T-cell (primary cell): ENCODE data around the gene ZNF579. TPM values are rescaled to one million over a fixed set of nuclear protein-coding genes. Genes with fewer than 3 reads are reported as not detected.

Experiments used
- ATAC-seq, 4 experiments: fragments of 200-7000 bp in 3 of 4; fragments of 150-1000 bp in 1 of 4; cut with Tn5 transposase; replicated peaks in 1 of 4; 1 replicate in 3 of 4; 2 replicates in 1 of 4; pipeline ENCODE4 v1.10.0; 2021; ENCODE audit warnings: moderate library complexity in 3 of 4, mild to moderate bottlenecking in 2 of 4, moderate number of reproducible peaks in 1 of 4
- CTCF ChIA-PET, 2 donors: fragments of 300-600 bp; sonication (Branson Sonifier 250); formaldehyde crosslinking; loops; one replicate each; lab custom pipeline; 2022; ENCODE audit warnings: antibody characterized with exemption in 2 of 2; lab: Charles Lee
- POLR2A ChIA-PET, 2 donors: fragments of 300-600 bp; sonication (Branson Sonifier 250); formaldehyde crosslinking; loops; one replicate each; lab custom pipeline; 2022; ENCODE audit warnings: antibody characterized with exemption in 2 of 2; lab: Charles Lee
- DNase-seq, 35 experiments: peaks; one replicate each; pipeline versions ENCODE4 v3.0.0 to v3.0.0-alpha.2; 2013 to 2023
- H3K27ac ChIP-seq: one replicate; pipeline ENCODE4 v1.5.1; 2013; ENCODE audit warnings: low read length
- H3K27me3 ChIP-seq, 2 experiments: replicated peaks in 1 of 2; 1 replicate in 1 of 2; 2 replicates in 1 of 2; pipeline versions ENCODE4 v1.6.1 to v1.7.0; 2013; ENCODE audit warnings: low read length in 1 of 2, mixed read lengths in 1 of 2; ENCODE audit not compliant: control insufficient read depth in 2 of 2, insufficient read depth in 2 of 2; ENCODE audit errors: extremely low read depth in 1 of 2
- H3K36me3 ChIP-seq, 2 donors: 1 replicate in 1 of 2; 2 replicates in 1 of 2; pipeline versions ENCODE4 v1.6.1 to v1.7.0; 2013; ENCODE audit warnings: low read length in 1 of 2; ENCODE audit not compliant: control insufficient read depth in 2 of 2, insufficient read depth in 1 of 2; ENCODE audit errors: extremely low read depth in 1 of 2
- H3K4me1 ChIP-seq, 2 experiments: 1 replicate in 1 of 2; 2 replicates in 1 of 2; pipeline versions ENCODE4 v1.6.1 to v1.7.0; 2013; ENCODE audit warnings: low read length in 2 of 2, mixed read lengths in 1 of 2; ENCODE audit not compliant: insufficient read depth in 2 of 2, control insufficient read depth in 1 of 2; ENCODE audit errors: extremely low read depth in 1 of 2
- H3K4me3 ChIP-seq, 2 donors: 1 replicate in 1 of 2; 2 replicates in 1 of 2; pipeline versions ENCODE4 v1.5.1 to v1.7.0; 2013; ENCODE audit warnings: mild to moderate bottlenecking in 2 of 2, low read length in 1 of 2, moderate library complexity in 1 of 2; ENCODE audit not compliant: control insufficient read depth in 1 of 2; ENCODE audit errors: extremely low read depth in 1 of 2
- H3K9me3 ChIP-seq: 2 replicates; pipeline ENCODE4 v1.7.0; 2013
- H3K27ac Mint-ChIP-seq, 2 donors: one replicate each; pipeline ENCODE4 v1.8.0; 2020 to 2021; ENCODE audit warnings: mild to moderate bottlenecking in 2 of 2, mixed read lengths in 2 of 2
- H3K27me3 Mint-ChIP-seq, 2 donors: one replicate each; pipeline ENCODE4 v1.8.0; 2021 to 2022; ENCODE audit warnings: mixed read lengths in 2 of 2
- H3K36me3 Mint-ChIP-seq: one replicate; pipeline ENCODE4 v1.8.0; 2021; ENCODE audit warnings: mixed read lengths
- H3K4me1 Mint-ChIP-seq, 3 donors: one replicate each; pipeline ENCODE4 v1.8.0; 2020 to 2022; ENCODE audit warnings: mixed read lengths in 3 of 3, mild to moderate bottlenecking in 1 of 3
- H3K4me3 Mint-ChIP-seq, 3 donors: one replicate each; pipeline ENCODE4 v1.8.0; 2020 to 2022; ENCODE audit warnings: mild to moderate bottlenecking in 3 of 3, mixed read lengths in 3 of 3, moderate library complexity in 3 of 3
- H3K9me3 Mint-ChIP-seq, 3 donors: one replicate each; pipeline ENCODE4 v1.8.0; 2020 to 2022; ENCODE audit warnings: mixed read lengths in 3 of 3
- WGBS: methylation state at CpG from one replicate; pipeline ENCODE4 v1.1.5; 2013; ENCODE audit warnings: missing lambda C conversion rate; ENCODE audit not compliant: insufficient coverage; 5-methylcytosine and 5-hydroxymethylcytosine counted together
- total RNA-seq, 35 experiments: library from RNA in 6 of 35; stranded (reverse) in 6 of 35; fragments of 120-200 nt in 1 of 35; gene quantifications; one replicate each; pipeline versions ENCODE4 v1.2.1 to v1.2.4 and lab custom pipeline; 2013 to 2026

The ZNF579 gene
- total RNA-seq, 5 donors from 2014 or later (not counting 1 experiment from before 2014, with no cell fraction given), result 5.4 to 13.3 (median 10.0) TPM

GRCh38 chr19:55542292-55542855, 38.3 kb downstream of the ZNF579 start:
- Mint-ChIP-seq H3K36me3 (no peaks in the 10 kb centered on the region), H3K27me3 (peaks cover 15 to 26% of the 10 kb centered on the region in 2 donors), H3K9me3 (peaks cover 0 to 3% (median 0%) of the 10 kb centered on the region in 3 donors), H3K27ac (no peak overlapping the region), H3K4me3 (no peak overlapping the region), H3K4me1 (no peaks in the 10 kb centered on the region)
- POLR2A ChIA-PET, result no interaction called here
- DNase-seq (no peak), ATAC-seq (no peak)
- Histone ChIP-seq H3K4me1 (no peaks in the 10 kb centered on the region), H3K36me3 (no peaks in the 10 kb centered on the region), H3K27me3 (peaks cover 0 to 42% of the 10 kb centered on the region in 2 experiments), H3K9me3 (no peaks in the 10 kb centered on the region), H3K27ac (no peak overlapping the region), H3K4me3 (no peak overlapping the region)
- 77% methylated on average over 7 of the region's 7 CpGs for WGBS
- CTCF ChIA-PET, result no interaction called here

DNA sequence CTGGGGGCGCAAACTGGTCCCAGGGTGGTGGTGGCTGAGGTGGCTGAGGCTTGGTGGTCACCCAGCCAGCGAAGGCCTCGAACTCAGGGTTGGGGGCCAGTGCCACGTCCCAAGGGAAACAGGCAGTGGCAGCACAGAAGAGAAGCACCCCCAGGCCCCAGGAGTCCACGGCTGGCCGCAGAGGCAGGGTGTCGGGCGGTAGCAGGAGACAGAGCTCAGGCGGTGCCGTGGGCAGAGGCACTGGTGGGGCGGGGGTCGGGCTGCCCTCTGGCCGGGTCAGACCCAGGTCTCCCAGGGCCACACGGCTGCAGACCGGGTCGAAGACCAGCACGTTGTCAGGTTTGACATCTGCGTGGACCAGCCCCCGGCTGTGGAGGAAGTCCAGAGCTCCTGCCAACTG, 39.6 kb downstream of the ZNF579 start:
- peaks cover 0 to 3% (median 0%) of the 10 kb centered on the region in 3 donors for H3K9me3 Mint-ChIP-seq

DNA sequence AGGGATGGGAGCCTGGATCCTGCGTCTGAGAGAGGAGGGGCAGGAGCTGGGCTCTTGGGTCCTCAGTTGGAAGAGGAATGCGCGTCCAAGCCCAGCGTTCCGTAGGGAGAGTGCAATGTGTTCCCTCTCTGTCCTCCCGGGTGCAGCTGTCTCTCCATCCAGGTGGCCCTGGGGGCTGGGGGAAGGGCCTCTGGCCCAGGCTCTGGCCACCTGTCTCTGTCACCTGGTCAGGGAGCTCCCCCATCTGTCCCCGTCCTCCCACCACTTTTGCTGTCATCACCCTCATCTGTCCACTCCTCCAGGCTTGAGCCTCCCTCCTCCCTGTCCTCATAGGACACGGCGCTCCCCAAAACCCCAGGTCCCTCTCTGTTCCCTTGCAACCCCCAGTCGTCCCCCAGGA, 40.0 kb downstream of the ZNF579 start:
- Mint-ChIP-seq H3K27ac (no peak overlapping the region), H3K9me3 (peaks cover 0 to 3% (median 0%) of the 10 kb centered on the region in 3 donors), H3K36me3 (no peaks in the 10 kb centered on the region), H3K4me1 (no peaks in the 10 kb centered on the region), H3K4me3 (no peak overlapping the region), H3K27me3 (peaks cover 8 to 13% of the 10 kb centered on the region in 2 donors)
- Histone ChIP-seq H3K4me3 (no peak overlapping the region), H3K9me3 (no peaks in the 10 kb centered on the region), H3K36me3 (no peaks in the 10 kb centered on the region), H3K27me3 (peaks cover 0 to 28% of the 10 kb centered on the region in 2 experiments), H3K27ac (no peak overlapping the region), H3K4me1 (no peaks in the 10 kb centered on the region)
- DNase-seq (no peak), ATAC-seq (no peak)
- CTCF ChIA-PET, result no interaction called here
- 92% methylated on average over 9 of the region's 10 CpGs for WGBS
- POLR2A ChIA-PET, result no interaction called here

More for the DNA sequence above, 39.6 kb downstream of the ZNF579 start:
- Histone ChIP-seq H3K27ac (no peak overlapping the region), H3K27me3 (peaks cover 0 to 33% of the 10 kb centered on the region in 2 experiments), H3K9me3 (no peaks in the 10 kb centered on the region), H3K4me1 (no peaks in the 10 kb centered on the region), H3K36me3 (no peaks in the 10 kb centered on the region), H3K4me3 (no peak overlapping the region)
- ATAC-seq (no peak), DNase-seq (no peak)
- peaks cover 13 to 18% of the 10 kb centered on the region in 2 donors for H3K27me3 Mint-ChIP-seq
- no peak overlapping the region for H3K27ac Mint-ChIP-seq
- CTCF ChIA-PET, result no interaction called here
- H3K4me1 Mint-ChIP-seq, result no peaks in the 10 kb centered on the region
- WGBS, result 84% methylated on average over 19 of the region's 19 CpGs
- POLR2A ChIA-PET, result no interaction called here
- no peak overlapping the region for H3K4me3 Mint-ChIP-seq
- no peaks in the 10 kb centered on the region for H3K36me3 Mint-ChIP-seq

DNA sequence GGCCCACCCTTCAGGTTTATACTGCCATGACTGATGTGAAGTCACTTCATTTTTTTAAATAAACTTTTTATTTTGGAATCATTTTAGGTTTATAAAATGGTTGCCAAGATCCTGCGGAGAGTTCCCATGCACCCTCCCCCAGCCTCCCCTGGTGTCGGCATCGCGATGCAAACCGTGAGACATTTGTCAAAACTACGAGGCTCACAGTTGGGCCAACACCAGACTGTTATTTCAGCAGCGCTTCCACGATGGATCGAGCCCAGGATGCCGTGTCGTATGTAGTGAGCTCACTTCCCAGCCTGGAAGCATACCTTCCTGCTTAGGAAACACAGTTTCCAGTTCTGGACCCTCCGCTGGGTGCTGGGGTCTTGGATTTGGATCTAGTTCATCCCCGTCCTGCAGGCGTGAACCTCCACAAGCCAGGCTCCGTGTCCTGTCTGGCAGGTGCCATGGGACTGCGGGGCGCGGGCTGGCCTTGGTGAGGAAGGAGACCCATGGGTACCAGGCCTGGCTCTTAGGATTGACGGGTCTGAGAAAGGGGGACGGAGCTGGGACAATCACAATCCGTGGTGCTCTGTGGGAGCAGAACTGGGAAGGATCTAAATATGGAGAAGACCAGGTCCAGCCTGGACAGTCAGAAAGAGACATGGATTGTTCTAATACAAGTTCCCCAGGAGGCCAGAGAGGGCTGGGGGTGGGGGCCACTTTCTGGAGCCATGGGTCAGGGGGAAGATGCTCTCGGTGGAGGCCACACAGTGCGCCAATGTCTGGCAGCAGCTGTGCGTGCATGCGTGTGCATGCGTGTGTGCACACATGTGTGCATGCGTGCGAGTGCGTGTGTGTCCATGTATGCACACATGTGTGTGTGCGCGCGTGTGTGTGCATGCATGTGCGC, 41.3 kb downstream of the ZNF579 start:
- no peak overlapping the region for H3K27ac Mint-ChIP-seq

GRCh38 chr19:55538132-55538531, 42.5 kb downstream of the ZNF579 start:
- H3K27me3 ChIP-seq, result peaks cover 0 to 9% of the 10 kb centered on the region in 2 experiments

More for the DNA sequence above, 41.3 kb downstream of the ZNF579 start:
- Mint-ChIP-seq H3K27me3 (peaks cover 5 to 7% of the 10 kb centered on the region in 2 donors), H3K36me3 (no peaks in the 10 kb centered on the region), H3K4me3 (no peak overlapping the region), H3K4me1 (no peaks in the 10 kb centered on the region), H3K9me3 (peaks cover 0 to 3% (median 0%) of the 10 kb centered on the region in 3 donors)
- no peaks in the 10 kb centered on the region for H3K4me1 ChIP-seq
- ATAC-seq, result no peak
- H3K36me3 ChIP-seq, result no peaks in the 10 kb centered on the region
- no peak overlapping the region for H3K27ac ChIP-seq
- no peak overlapping the region for H3K4me3 ChIP-seq
- H3K27me3 ChIP-seq, result peaks cover 0 to 15% of the 10 kb centered on the region in 2 experiments
- POLR2A ChIA-PET, result no interaction called here
- H3K9me3 ChIP-seq, result no peaks in the 10 kb centered on the region
- no peak for DNase-seq
- CTCF ChIA-PET, result no interaction called here
- WGBS, result 91% methylated on average over 33 of the region's 33 CpGs

GRCh38 chr19:55537741-55538111, 42.9 kb downstream of the ZNF579 start:
- Histone ChIP-seq H3K27me3 (peaks cover 0 to 11% of the 10 kb centered on the region in 2 experiments), H3K27ac (no peak overlapping the region), H3K4me3 (no peak overlapping the region), H3K4me1 (no peaks in the 10 kb centered on the region), H3K36me3 (no peaks in the 10 kb centered on the region), H3K9me3 (no peaks in the 10 kb centered on the region)
- H3K36me3 Mint-ChIP-seq, result no peaks in the 10 kb centered on the region
- H3K9me3 Mint-ChIP-seq, result no peaks in the 10 kb centered on the region
- H3K4me1 Mint-ChIP-seq, result no peaks in the 10 kb centered on the region
- H3K27ac Mint-ChIP-seq, result no peak overlapping the region
- no peak overlapping the region for H3K4me3 Mint-ChIP-seq
- 100% methylated on average over 3 of the region's 5 CpGs for WGBS
- DNase-seq, result no peak
- POLR2A ChIA-PET, result no interaction called here
- no peak for ATAC-seq
- CTCF ChIA-PET, result no interaction called here
- peaks cover 0 to 2% of the 10 kb centered on the region in 2 donors for H3K27me3 Mint-ChIP-seq

More at GRCh38 chr19:55538132-55538531, 42.5 kb downstream of the ZNF579 start:
- ChIA-PET POLR2A (no interaction called here), CTCF (no interaction called here)
- 100% methylated on average over 3 of the region's 5 CpGs for WGBS
- no peaks in the 10 kb centered on the region for H3K36me3 Mint-ChIP-seq
- no peak overlapping the region for H3K4me3 ChIP-seq
- no peaks in the 10 kb centered on the region for H3K9me3 ChIP-seq
- no peak overlapping the region for H3K4me3 Mint-ChIP-seq
- H3K36me3 ChIP-seq, result no peaks in the 10 kb centered on the region
- no peak for ATAC-seq
- H3K27ac ChIP-seq, result no peak overlapping the region
- H3K4me1 Mint-ChIP-seq, result no peaks in the 10 kb centered on the region
- no peaks in the 10 kb centered on the region for H3K4me1 ChIP-seq
- peaks cover under 1 to 2% of the 10 kb centered on the region in 2 donors for H3K27me3 Mint-ChIP-seq
- DNase-seq, result no peak
- no peak overlapping the region for H3K27ac Mint-ChIP-seq
- no peaks in the 10 kb centered on the region for H3K9me3 Mint-ChIP-seq
